Naive B cell (primary cell): ENCODE data around the gene RTN4RL1. TPM values are rescaled to one million over a fixed set of nuclear protein-coding genes. Genes with fewer than 3 reads are reported as not detected.
A peak's percentile ranks its signal among the peaks of the same experiment; 100 is the strongest.
"Not testable (repeated sequence)": the region's sequence is repeated elsewhere in the genome, so short reads cannot be mapped to it uniquely, and the experiment has no call there.

ENCODE experiments used
- ATAC-seq, 2 donors: fragments of 150-1000 bp; cut with Tn5 transposase; 2 replicates each; pipeline ENCODE4 v1.10.0; 2021; ENCODE audit warnings: low read depth in 2 of 2, mild to moderate bottlenecking in 2 of 2, moderate library complexity in 2 of 2
- DNase-seq: peaks from one replicate; pipeline ENCODE4 v3.0.0; 2022
- H3K27ac Mint-ChIP-seq, 6 donors: one replicate each; pipeline ENCODE4 v1.8.0; 2020 to 2022; ENCODE audit warnings: mild to moderate bottlenecking in 6 of 6, mixed read lengths in 6 of 6, moderate library complexity in 5 of 6, inconsistent platforms in 2 of 6
- H3K27me3 Mint-ChIP-seq, 3 donors: one replicate each; pipeline ENCODE4 v1.8.0; 2021 to 2022; ENCODE audit warnings: mixed read lengths in 3 of 3, mild to moderate bottlenecking in 1 of 3
- H3K36me3 Mint-ChIP-seq, 2 donors: one replicate each; pipeline ENCODE4 v1.8.0; 2020 to 2022; ENCODE audit warnings: mixed read lengths in 2 of 2, inconsistent platforms in 1 of 2, mild to moderate bottlenecking in 1 of 2
- H3K4me1 Mint-ChIP-seq, 3 donors: one replicate each; pipeline ENCODE4 v1.8.0; 2020 to 2022; ENCODE audit warnings: mixed read lengths in 3 of 3, inconsistent platforms in 1 of 3, mild to moderate bottlenecking in 1 of 3, moderate library complexity in 1 of 3
- H3K4me3 Mint-ChIP-seq, 8 donors: one replicate each; pipeline ENCODE4 v1.8.0; 2020 to 2022; ENCODE audit warnings: mild to moderate bottlenecking in 8 of 8, mixed read lengths in 8 of 8, moderate library complexity in 8 of 8, inconsistent platforms in 2 of 8
- H3K9me3 Mint-ChIP-seq, 7 donors: one replicate each; pipeline ENCODE4 v1.8.0; 2020 to 2022; ENCODE audit warnings: mixed read lengths in 7 of 7, mild to moderate bottlenecking in 5 of 7, inconsistent platforms in 2 of 7, moderate library complexity in 1 of 7
- polyA plus RNA-seq, 6 donors: library from polyadenylated mRNA; unstranded; fragments of 300-500 nt; fragmentation: Illumina TruSeq; gene quantifications; one replicate each; pipeline ENCODE4 v1.2.3, GENCODE V29; 2021; ENCODE audit warnings: low read depth in 6 of 6

RTN4RL1 gene
- polyA plus RNA-seq, 6 donors from 2014 or later = not detected

- H3K27me3 Mint-ChIP-seq = peaks cover 33 to 80% (median 49%) of the 10 kb centered on the region in 3 donors
- H3K4me3 Mint-ChIP-seq = no peak overlapping the region
- no peak for ATAC-seq
- DNase-seq = no peak
- no peaks in the 10 kb centered on the region for H3K9me3 Mint-ChIP-seq
- H3K36me3 Mint-ChIP-seq = peaks cover 0 to 7% of the 10 kb centered on the region in 2 donors
- peaks cover 0 to 4% (median 3%) of the 10 kb centered on the region in 3 donors for H3K4me1 Mint-ChIP-seq
- H3K27ac Mint-ChIP-seq = no peak overlapping the region
These were observed 29.0 kb downstream of the RTN4RL1 start for GRCh38 chr17:1995907-1996799.

- H3K4me3 Mint-ChIP-seq = no peak overlapping the region
- DNase-seq = no peak
- H3K27me3 Mint-ChIP-seq = peaks cover 40 to 80% (median 48%) of the 10 kb centered on the region in 3 donors
- no peak for ATAC-seq
- no peak overlapping the region for H3K27ac Mint-ChIP-seq
- no peaks in the 10 kb centered on the region for H3K9me3 Mint-ChIP-seq
- H3K4me1 Mint-ChIP-seq = peaks cover 0 to 4% (median 3%) of the 10 kb centered on the region in 3 donors
- peaks cover 0 to 7% of the 10 kb centered on the region in 2 donors for H3K36me3 Mint-ChIP-seq
These were observed 29.7 kb downstream of the RTN4RL1 start for GRCh38 chr17:1995321-1995892.

GRCh38 chr17:1994707-1995106 lies 30.4 kb downstream of the RTN4RL1 start:
- H3K27me3 Mint-ChIP-seq = peaks cover 40 to 73% (median 41%) of the 10 kb centered on the region in 3 donors
- no peak overlapping the region for H3K4me3 Mint-ChIP-seq
- H3K36me3 Mint-ChIP-seq = peaks cover 0 to 7% of the 10 kb centered on the region in 2 donors
- H3K27ac Mint-ChIP-seq = no peak overlapping the region
- peaks cover 0 to 4% (median 3%) of the 10 kb centered on the region in 3 donors for H3K4me1 Mint-ChIP-seq
- no peak for ATAC-seq
- no peak for DNase-seq
- H3K9me3 Mint-ChIP-seq = no peaks in the 10 kb centered on the region

GRCh38 chr17:1992541-1992940 lies 32.6 kb downstream of the RTN4RL1 start:
- Mint-ChIP-seq H3K27me3 (peaks cover 39 to 75% (median 42%) of the 10 kb centered on the region in 3 donors), H3K36me3 (no peaks in the 10 kb centered on the region), H3K9me3 (no peaks in the 10 kb centered on the region), H3K27ac (no peak overlapping the region), H3K4me3 (no peak overlapping the region), H3K4me1 (no peaks in the 10 kb centered on the region)
- DNase-seq (no peak), ATAC-seq (no peak)

- ATAC-seq (no peak), DNase-seq (no peak)
- H3K36me3 Mint-ChIP-seq = no peaks in the 10 kb centered on the region
- no peak overlapping the region for H3K27ac Mint-ChIP-seq
- no peaks in the 10 kb centered on the region for H3K9me3 Mint-ChIP-seq
- no peaks in the 10 kb centered on the region for H3K4me1 Mint-ChIP-seq
- peak overlapping the region in 1 of 8 donors; percentile 72 for H3K4me3 Mint-ChIP-seq
- peaks cover 14 to 50% (median 19%) of the 10 kb centered on the region in 3 donors for H3K27me3 Mint-ChIP-seq
These were observed 36.0 kb downstream of the RTN4RL1 start for GRCh38 chr17:1989135-1989534.

GRCh38 chr17:1986783-1987451 lies 38.2 kb downstream of the RTN4RL1 start:
- H3K4me3 Mint-ChIP-seq = no peak overlapping the region
- no peaks in the 10 kb centered on the region for H3K9me3 Mint-ChIP-seq
- DNase-seq (no peak), ATAC-seq (no peak)
- H3K27me3 Mint-ChIP-seq = peaks cover 12 to 49% (median 14%) of the 10 kb centered on the region in 3 donors
- no peak overlapping the region for H3K27ac Mint-ChIP-seq
- no peaks in the 10 kb centered on the region for H3K4me1 Mint-ChIP-seq
- no peaks in the 10 kb centered on the region for H3K36me3 Mint-ChIP-seq

GRCh38 chr17:1985686-1986085 lies 39.4 kb downstream of the RTN4RL1 start:
- no peak for DNase-seq
- H3K4me3 Mint-ChIP-seq = no peak overlapping the region

GRCh38 chr17:1985093-1985492 lies 40.0 kb downstream of the RTN4RL1 start:
- Mint-ChIP-seq H3K9me3 (no peaks in the 10 kb centered on the region), H3K36me3 (no peaks in the 10 kb centered on the region), H3K27ac (peak overlapping the region in 2 of 6 donors; percentile 52 to 57), H3K27me3 (peaks cover 7 to 41% (median 15%) of the 10 kb centered on the region in 3 donors), H3K4me1 (no peaks in the 10 kb centered on the region), H3K4me3 (no peak overlapping the region)
- no peak for DNase-seq
- no peak for ATAC-seq

More at GRCh38 chr17:1985686-1986085, 39.4 kb downstream of the RTN4RL1 start:
- H3K9me3 Mint-ChIP-seq = no peaks in the 10 kb centered on the region
- H3K27me3 Mint-ChIP-seq = peaks cover 9 to 43% (median 12%) of the 10 kb centered on the region in 3 donors
- ATAC-seq = no peak
- H3K4me1 Mint-ChIP-seq = no peaks in the 10 kb centered on the region
- H3K27ac Mint-ChIP-seq = no peak overlapping the region
- H3K36me3 Mint-ChIP-seq = no peaks in the 10 kb centered on the region

GRCh38 chr17:1982793-1983366 lies 42.3 kb downstream of the RTN4RL1 start:
- not testable (repeated sequence) for H3K4me1 Mint-ChIP-seq, H3K9me3 Mint-ChIP-seq, H3K36me3 Mint-ChIP-seq, ATAC-seq, DNase-seq, H3K4me3 Mint-ChIP-seq
- Mint-ChIP-seq H3K27ac (peak overlapping the region in 1 of 6 donors; percentile 70), H3K27me3 (peaks cover 4 to 42% (median 5%) of the 10 kb centered on the region in 3 donors)

- Mint-ChIP-seq H3K4me1 (no peaks in the 10 kb centered on the region), H3K36me3 (no peaks in the 10 kb centered on the region), H3K9me3 (no peaks in the 10 kb centered on the region), H3K27me3 (peaks cover 15 to 45% (median 17%) of the 10 kb centered on the region in 3 donors), H3K4me3 (no peak overlapping the region), H3K27ac (no peak overlapping the region)
- DNase-seq = no peak
- ATAC-seq = no peak
These were observed 44.4 kb downstream of the RTN4RL1 start for GRCh38 chr17:1980665-1981250.

GRCh38 chr17:1979182-1979985 lies 45.8 kb downstream of the RTN4RL1 start:
- peaks cover 23 to 59% (median 29%) of the 10 kb centered on the region in 3 donors for H3K27me3 Mint-ChIP-seq
- no peaks in the 10 kb centered on the region for H3K9me3 Mint-ChIP-seq
- DNase-seq (no peak), ATAC-seq (no peak)
- no peak overlapping the region for H3K4me3 Mint-ChIP-seq
- peak overlapping the region in 1 of 6 donors; percentile 57 for H3K27ac Mint-ChIP-seq
- H3K36me3 Mint-ChIP-seq = no peaks in the 10 kb centered on the region
- no peaks in the 10 kb centered on the region for H3K4me1 Mint-ChIP-seq

- H3K4me3 Mint-ChIP-seq = no peak overlapping the region
- peaks cover 27 to 67% (median 34%) of the 10 kb centered on the region in 3 donors for H3K27me3 Mint-ChIP-seq
- no peaks in the 10 kb centered on the region for H3K4me1 Mint-ChIP-seq
- H3K9me3 Mint-ChIP-seq = no peaks in the 10 kb centered on the region
- H3K27ac Mint-ChIP-seq = no peak overlapping the region
- ATAC-seq (no peak), DNase-seq (no peak)
- no peaks in the 10 kb centered on the region for H3K36me3 Mint-ChIP-seq
These were observed 46.7 kb downstream of the RTN4RL1 start for GRCh38 chr17:1978396-1978949.
